Cardiac muscle cell (in vitro differentiated cells and primary cell): ENCODE results near the gene APOBEC3C. TPM values are rescaled to one million over a fixed set of nuclear protein-coding genes. Genes with fewer than 3 reads are reported as not detected.
"Not testable (repeated sequence)": the region's sequence is repeated elsewhere in the genome, so short reads cannot be mapped to it uniquely, and the experiment has no call there.

Source experiments
- DNase-seq, 2 donors: peaks; one replicate each; pipeline versions ENCODE4 v3.0.0 to v3.0.0-alpha.2; 2010 to 2017; ENCODE audit warnings: low read depth in 1 of 2, low spot score in 1 of 2
- H3K27ac ChIP-seq: fragments of 200-600 bp; sonication (generic); 2 replicates; pipeline ENCODE4 v1.5.1; 2016
- H3K27me3 ChIP-seq: fragments of 200-600 bp; sonication (generic); 2 replicates; pipeline ENCODE4 v1.6.0; 2016; ENCODE audit warnings: control low read depth
- H3K36me3 ChIP-seq: fragments of 200-600 bp; sonication (generic); 2 replicates; pipeline ENCODE4 v1.5.1; 2016; ENCODE audit warnings: control low read depth
- H3K4me1 ChIP-seq: fragments of 200-600 bp; sonication (generic); 2 replicates; pipeline ENCODE4 v1.8.1; 2017; ENCODE audit warnings: low read depth, mild to moderate bottlenecking, mixed run types
- H3K4me3 ChIP-seq: fragments of 200-600 bp; sonication (generic); 2 replicates; pipeline ENCODE4 v1.5.1; 2016; ENCODE audit warnings: mild to moderate bottlenecking
- H3K9me3 ChIP-seq: fragments of 200-600 bp; sonication (generic); 2 replicates; pipeline ENCODE4 v1.5.1; 2017; ENCODE audit warnings: low read depth, mild to moderate bottlenecking, control low read depth
- CTCF ChIP-seq: IDR thresholded peaks from 2 replicates; pipeline ENCODE4 v1.5.1; 2012; ENCODE audit warnings: low read depth, mild to moderate bottlenecking, low read length
- polyA plus RNA-seq: library from polyadenylated mRNA; unstranded; fragments of >200 nt; fragmentation: Nextera tagmentation; extraction: Ambion mirVana; gene quantifications from 2 replicates; pipeline ENCODE4 v1.2.1, GENCODE V29; 2016
- total RNA-seq: library from RNA; depleted of rRNA; stranded (reverse); fragments of >200 nt; gene quantifications from 2 replicates; pipeline ENCODE4 v1.2.3, GENCODE V29; 2016

Gene APOBEC3C
- total and polyA plus RNA-seq, 2 experiments from 2014 or later, result 15.7 to 84.0 TPM

DNA sequence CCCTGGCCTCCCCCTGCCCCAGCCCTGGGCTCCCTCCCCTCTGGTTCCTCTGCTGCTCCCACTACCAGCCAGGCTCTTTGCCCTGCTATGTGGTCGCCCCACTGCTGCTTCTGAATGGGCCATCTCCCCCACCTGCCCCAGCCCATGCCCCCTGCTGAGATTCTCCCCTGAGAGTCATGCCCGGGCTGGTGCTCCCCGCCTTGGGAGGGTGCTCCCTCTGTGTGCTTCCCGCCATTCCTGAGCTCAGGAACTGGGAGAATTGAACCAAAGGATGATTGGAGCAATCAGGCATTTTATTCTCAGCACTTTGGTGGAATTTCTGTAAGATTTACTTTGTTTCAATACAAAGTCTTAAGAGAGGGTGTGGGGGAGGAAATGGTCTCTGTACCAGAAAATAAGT, 13.7 kb downstream of the APOBEC3C start:
- no peaks in the 10 kb centered on the region for H3K36me3 ChIP-seq
- peaks cover 6% of the 10 kb centered on the region for H3K4me1 ChIP-seq
- TF ChIP-seq CTCF, result no peak
- H3K9me3 ChIP-seq, result no peaks in the 10 kb centered on the region
- no peak for DNase-seq
- no peaks in the 10 kb centered on the region for H3K27me3 ChIP-seq
- no peak overlapping the region for H3K4me3 ChIP-seq
- H3K27ac ChIP-seq, result no peak overlapping the region

DNA sequence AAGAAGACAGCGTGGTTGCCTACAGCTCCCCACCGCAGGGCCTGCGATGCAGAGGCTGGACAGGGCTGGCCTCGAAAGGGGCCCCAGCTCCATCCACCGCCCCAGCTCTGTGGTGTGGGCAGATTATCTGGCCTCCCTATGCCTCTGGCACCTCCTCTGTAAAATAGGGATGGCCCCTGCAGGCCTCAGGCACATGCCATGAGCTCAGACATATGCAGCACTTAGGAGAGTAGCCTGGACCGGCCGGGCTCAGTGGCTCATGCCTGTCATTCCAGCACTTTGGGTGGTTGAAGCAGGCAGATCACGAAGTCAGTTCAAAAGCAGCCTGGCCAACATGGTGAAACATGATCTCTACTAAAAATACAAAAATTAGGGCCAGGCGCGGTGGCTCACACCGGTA, 14.2 kb downstream of the APOBEC3C start:
- H3K27me3 ChIP-seq, result no peaks in the 10 kb centered on the region
- H3K27ac ChIP-seq, result peak overlapping the region; percentile 4
- no peak for TF ChIP-seq CTCF
- no peak overlapping the region for H3K4me3 ChIP-seq
- H3K4me1 ChIP-seq, result peaks cover 6% of the 10 kb centered on the region
- peak in 1 of 2 donors; percentile 29 for DNase-seq
- no peaks in the 10 kb centered on the region for H3K9me3 ChIP-seq
- no peaks in the 10 kb centered on the region for H3K36me3 ChIP-seq

DNA sequence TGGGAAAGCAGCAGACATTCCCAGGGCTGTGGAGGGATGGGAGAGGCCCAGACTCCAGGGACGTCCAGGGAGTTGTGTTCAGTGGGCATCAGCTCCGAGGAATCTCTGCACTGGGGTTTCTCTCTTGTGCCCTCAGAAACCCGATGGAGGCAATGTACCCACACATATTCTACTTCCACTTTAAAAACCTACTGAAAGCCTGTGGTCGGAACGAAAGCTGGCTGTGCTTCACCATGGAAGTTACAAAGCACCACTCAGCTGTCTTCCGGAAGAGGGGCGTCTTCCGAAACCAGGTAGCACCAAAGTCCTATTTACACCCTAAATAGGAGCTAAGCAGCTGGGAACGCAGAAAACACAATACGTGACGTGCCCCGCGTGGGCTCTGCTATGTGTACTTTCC, 15.2 kb downstream of the APOBEC3C start:
- Histone ChIP-seq H3K9me3 (no peaks in the 10 kb centered on the region), H3K27ac (no peak overlapping the region), H3K36me3 (no peaks in the 10 kb centered on the region), H3K4me1 (peaks cover 6% of the 10 kb centered on the region), H3K4me3 (no peak overlapping the region), H3K27me3 (no peaks in the 10 kb centered on the region)
- DNase-seq, result no peak
- no peak for TF ChIP-seq CTCF

DNA sequence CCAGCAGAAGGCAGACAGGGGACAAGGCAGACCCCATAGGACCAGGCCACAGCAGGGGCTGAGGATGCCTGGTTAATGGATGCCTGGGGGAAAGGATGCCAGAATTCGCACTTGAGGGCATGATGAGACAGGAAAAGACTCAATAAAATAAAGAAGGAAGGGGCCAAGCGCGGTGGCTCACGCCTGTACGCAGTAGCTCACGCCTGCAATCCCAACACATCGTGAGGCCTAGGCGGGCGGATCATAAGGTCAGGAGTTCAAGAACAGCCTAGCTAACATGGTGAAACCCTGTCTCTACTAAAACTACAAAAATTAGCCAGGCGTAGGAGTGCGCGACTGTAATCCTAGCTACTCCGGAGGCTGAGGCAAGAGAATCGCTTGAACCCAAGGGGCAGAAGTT, 16.6 kb downstream of the APOBEC3C start:
- no peak for DNase-seq
- no peak for TF ChIP-seq CTCF
- peaks cover 6% of the 10 kb centered on the region for H3K4me1 ChIP-seq
- H3K4me3 ChIP-seq, result no peak overlapping the region
- no peak overlapping the region for H3K27ac ChIP-seq
- H3K36me3 ChIP-seq, result no peaks in the 10 kb centered on the region
- H3K27me3 ChIP-seq, result no peaks in the 10 kb centered on the region
- no peaks in the 10 kb centered on the region for H3K9me3 ChIP-seq

DNA sequence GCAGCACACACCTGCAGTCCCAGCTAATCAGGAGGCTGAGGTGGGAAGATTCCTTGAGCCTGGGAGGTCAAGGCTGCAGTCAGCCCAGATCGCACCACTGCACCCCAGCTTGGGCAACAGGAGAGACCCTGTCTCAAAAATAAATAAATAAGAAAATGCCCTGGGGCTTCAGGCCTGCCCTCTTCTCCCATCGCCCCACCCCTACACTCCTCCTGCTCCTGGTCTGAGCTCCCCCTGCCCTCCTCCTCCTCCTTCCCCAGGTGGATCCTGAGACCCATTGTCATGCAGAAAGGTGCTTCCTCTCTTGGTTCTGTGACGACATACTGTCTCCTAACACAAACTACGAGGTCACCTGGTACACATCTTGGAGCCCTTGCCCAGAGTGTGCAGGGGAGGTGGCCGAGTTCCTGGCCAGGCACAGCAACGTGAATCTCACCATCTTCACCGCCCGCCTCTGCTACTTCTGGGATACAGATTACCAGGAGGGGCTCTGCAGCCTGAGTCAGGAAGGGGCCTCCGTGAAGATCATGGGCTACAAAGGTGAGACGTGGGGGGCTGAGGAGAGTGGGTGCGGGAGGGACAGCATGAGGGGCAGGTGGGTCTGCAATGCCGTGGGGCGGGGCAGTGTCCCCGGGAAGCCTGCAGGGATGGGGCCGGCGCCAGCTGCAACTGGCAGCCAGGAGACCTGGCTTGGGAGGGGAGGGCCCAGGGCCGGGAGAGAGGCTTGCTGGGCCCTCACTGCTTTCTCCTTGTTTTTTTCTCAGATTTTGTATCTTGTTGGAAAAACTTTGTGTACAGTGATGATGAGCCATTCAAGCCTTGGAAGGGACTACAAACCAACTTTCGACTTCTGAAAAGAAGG, 17.6 kb downstream of the APOBEC3C start:
- DNase-seq, H3K27ac ChIP-seq, H3K36me3 ChIP-seq, H3K4me1 ChIP-seq, H3K27me3 ChIP-seq, H3K9me3 ChIP-seq, H3K4me3 ChIP-seq: not testable (repeated sequence)

DNA sequence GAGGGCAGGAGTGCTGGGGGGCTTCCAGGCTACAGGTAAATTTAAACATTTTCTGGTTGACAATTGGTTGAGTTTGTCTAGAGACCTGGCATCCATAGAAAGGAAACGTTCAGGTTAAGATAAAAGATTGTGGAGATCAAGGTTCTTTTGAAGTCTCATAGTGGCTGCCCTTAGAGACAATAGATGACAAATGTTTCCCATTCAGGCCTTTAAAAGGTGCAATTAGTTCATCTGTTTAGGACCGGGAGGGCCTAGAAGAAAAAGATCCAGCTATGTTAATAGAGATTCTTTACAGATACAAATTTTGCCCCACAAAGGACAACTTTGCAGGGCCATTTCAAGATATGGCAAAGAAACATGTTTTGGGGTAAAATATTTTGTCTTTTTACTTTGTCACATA, 23.0 kb downstream of the APOBEC3C start:
- DNase-seq, H3K27ac ChIP-seq, H3K9me3 ChIP-seq, H3K36me3 ChIP-seq, H3K27me3 ChIP-seq, H3K4me3 ChIP-seq: not testable (repeated sequence)
- peaks cover 17% of the 10 kb centered on the region for H3K4me1 ChIP-seq
